SK-N-SH treated with all-trans-retinoic acid at 6 μM for 48 hours (cell line): ENCODE results near the gene MMP15.

Source experiments
- PPARA ChIP-seq: fragments of 250-450 bp; sonication (Bioruptor Pico); IDR thresholded peaks from 2 replicates; pipeline ENCODE4 v1.5.0; 2020; ENCODE audit warnings: mild to moderate bottlenecking, borderline replicate concordance
- ZNF565 ChIP-seq: fragments of 450-650 bp; formaldehyde crosslinking; conservative IDR thresholded peaks from 2 replicates; pipeline ENCODE4 v1.5.0; 2020; ENCODE audit warnings: low read depth, mild to moderate bottlenecking, moderate library complexity

DNA sequence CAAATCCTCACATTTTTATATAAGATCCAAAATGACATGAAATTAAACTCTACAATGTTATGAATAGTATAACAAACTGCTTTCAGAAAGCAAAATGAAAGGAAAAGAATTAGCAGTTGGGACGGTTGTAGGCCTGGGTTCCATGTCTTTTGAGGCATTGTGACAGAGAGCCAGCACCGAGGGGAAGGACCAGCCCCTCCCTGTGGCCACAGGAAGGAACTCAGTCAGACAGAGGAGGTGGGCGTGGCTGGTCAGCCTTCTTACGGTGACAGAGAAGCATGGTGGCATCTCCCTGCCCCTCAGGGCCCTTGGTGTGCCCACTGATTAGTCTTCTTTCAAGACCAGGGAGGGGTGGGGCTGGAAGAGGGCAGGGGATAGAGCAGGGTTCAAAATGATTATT lies 30.8 kb upstream of the MMP15 start:
- TF ChIP-seq ZNF565 (CRISPR knock-in tag): no peak
- TF ChIP-seq PPARA: no peak
